HG03097 (cell line): ENCODE data around the gene RTEL1.

Experiments
- ATAC-seq: cut with Tn5 transposase; IDR thresholded peaks from one replicate; pipeline ENCODE4 v1.9.1; 2021; ENCODE audit not compliant: unreplicated experiment, low FRiP score

The RTEL1 gene

DNA sequence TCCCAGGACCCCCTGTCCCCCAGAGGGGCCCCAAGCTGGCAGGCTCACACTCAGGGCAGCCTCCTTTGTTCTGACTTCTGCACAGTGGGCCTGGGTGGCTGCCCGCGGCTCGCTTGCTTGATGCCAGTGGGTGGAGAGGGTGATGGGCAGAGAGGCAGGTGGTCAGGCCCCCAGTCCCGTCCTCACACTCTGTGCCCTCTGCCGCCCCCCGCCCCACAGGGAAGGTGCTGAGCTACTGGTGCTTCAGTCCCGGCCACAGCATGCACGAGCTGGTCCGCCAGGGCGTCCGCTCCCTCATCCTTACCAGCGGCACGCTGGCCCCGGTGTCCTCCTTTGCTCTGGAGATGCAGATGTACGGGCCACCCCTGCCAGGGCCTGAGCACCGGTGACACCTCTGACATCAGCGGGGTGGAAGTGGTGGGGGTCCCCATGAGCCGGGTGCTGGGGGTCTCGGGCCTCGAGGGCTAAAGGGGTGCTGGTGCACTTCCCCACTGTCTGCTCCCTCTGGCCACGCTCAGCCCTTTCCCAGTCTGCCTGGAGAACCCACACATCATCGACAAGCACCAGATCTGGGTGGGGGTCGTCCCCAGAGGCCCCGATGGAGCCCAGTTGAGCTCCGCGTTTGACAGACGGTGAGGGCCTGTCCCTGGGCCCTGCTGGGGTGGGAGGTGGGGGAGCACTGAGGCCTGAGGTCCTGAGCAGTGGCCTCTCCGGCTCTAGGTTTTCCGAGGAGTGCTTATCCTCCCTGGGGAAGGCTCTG, 29.5 kb downstream of the RTEL1 start:
- no peak for ATAC-seq

- ATAC-seq, result no peak
Measured at GRCh38 chr20:63688228-63689045, 30.3 kb downstream of the RTEL1 start.

- no peak for ATAC-seq
Measured at GRCh38 chr20:63689046-63690002, 31.2 kb downstream of the RTEL1 start.

DNA sequence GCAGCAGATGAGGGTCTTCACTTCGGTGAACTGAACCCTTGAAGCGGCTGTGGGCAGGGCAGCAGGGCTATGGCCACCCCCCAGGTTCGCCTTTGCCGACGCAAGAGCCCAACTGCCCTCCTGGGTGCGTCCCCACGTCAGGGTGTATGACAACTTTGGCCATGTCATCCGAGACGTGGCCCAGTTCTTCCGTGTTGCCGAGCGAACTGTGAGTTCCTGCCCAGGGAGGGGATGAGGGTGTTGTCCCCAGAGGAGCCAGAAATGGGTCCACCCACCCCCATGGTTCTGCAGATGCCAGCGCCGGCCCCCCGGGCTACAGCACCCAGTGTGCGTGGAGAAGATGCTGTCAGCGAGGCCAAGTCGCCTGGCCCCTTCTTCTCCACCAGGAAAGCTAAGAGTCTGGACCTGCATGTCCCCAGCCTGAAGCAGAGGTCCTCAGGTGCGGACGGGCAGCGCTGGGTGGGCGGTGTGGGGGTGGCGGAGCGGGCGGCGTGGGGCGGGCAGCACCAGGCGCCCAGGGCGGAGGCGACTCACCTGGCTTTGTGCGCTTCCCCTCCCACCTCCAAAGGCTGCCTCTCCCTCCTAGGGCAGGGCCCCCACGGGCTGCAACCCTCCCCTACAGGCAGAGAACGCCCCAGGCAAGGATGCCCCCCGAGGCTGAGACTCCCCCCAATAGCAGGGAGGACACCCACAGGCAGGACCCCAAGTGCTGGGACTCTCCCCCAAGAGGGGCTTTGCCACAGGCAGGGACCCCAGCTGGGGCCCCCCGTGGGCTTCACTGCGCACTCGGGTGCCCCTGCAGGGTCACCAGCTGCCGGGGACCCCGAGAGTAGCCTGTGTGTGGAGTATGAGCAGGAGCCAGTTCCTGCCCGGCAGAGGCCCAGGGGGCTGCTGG, 32.1 kb downstream of the RTEL1 start:
- no peak for ATAC-seq

DNA sequence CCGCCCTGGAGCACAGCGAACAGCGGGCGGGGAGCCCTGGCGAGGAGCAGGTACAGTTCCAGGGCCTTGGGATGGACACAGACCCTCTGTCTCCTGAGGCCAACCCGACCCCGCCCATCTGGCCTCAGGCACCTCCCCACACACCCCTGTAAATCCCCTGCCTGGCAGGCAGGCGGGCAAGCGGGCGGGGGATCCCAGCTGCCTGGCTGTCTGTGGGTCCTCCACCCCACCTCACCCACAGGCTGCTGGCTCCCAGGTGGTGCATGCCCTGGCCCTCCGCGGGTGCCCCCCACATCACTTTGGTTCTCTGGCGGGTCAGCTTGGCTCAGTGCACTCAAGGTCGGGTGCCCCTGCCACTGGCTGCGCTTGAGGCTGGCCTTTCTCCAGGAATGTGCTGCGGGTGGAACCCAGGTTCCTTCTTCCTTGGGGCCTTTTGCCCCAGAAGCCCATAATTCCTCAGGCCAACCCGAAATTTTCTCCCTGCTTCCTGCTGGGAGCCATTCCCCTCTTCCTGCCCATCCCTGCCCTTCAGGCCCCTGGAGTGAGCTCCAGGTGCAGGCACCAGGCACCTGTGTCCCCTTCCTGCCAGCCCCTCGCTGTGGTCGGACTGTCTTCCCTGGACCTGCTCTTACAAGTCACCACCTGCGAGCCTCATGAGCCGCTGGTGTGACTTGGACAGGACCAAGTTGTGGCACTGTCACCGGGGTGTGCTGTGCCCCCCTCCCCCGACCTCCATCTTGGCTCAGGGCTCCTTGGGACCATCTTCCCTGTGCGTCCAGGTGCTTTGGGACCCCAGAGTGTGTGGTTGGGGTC, 33.0 kb downstream of the RTEL1 start:
- ATAC-seq, result no peak

DNA sequence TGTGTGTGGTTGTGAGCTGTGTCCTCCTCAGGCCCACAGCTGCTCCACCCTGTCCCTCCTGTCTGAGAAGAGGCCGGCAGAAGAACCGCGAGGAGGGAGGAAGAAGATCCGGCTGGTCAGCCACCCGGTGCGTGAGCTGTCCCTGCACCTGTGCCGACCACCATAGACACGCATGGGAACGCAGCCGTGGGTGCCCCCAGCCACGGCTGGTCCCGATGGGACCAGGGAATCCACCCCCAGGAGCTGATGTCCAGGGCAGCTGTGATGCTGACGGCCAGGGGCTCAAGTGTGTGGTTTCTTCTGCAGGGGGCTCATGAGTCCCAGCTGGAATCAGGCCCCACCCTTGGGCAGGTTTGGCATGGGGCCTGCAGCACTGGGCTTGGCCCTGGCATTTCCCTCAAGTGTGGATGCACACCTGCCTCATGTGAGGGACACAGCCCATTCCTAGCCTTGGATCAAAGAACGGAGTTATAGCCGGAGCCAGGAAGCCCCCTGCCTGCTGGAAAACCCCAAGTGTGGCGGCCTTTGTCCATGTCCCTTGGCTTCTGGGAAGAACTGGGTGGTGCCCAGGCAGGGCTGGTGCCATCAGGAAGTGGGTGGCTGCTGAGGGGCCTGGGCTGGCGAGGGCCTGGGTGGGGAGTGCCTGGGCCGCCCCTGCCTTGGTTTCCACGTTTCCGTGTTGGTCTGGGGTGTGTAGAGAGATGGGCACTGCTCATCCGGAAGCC, 33.8 kb downstream of the RTEL1 start:
- no peak for ATAC-seq

DNA sequence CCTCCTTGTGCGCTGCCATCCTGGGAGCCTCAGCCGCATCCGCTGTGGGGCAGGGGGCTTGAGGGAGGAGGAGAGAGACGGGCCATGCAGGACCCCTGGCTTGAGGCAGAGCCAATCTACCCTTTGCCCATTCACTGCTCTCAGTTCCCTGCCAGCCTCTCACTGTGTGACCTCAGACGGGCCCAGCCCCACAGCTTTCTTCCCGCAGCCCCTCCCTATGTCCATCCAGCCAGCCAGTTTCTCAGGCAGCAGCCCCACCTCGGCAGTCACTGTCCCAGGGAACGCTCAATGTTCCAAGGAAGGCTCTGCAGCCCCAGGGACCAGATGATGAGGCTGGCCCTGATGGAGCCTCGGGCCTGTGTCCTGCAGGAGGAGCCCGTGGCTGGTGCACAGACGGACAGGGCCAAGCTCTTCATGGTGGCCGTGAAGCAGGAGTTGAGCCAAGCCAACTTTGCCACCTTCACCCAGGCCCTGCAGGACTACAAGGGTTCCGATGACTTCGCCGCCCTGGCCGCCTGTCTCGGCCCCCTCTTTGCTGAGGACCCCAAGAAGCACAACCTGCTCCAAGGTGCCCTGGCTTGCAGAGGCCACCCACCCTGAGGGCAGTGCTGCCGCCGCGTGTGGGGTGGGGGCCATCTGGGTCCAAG, 34.4 kb downstream of the RTEL1 start:
- ATAC-seq, result no peak

GRCh38 chr20:63693083-63693732, 35.1 kb downstream of the RTEL1 start:
- ATAC-seq, result no peak

- no peak for ATAC-seq
Measured at GRCh38 chr20:63693733-63694583, 35.8 kb downstream of the RTEL1 start.

DNA sequence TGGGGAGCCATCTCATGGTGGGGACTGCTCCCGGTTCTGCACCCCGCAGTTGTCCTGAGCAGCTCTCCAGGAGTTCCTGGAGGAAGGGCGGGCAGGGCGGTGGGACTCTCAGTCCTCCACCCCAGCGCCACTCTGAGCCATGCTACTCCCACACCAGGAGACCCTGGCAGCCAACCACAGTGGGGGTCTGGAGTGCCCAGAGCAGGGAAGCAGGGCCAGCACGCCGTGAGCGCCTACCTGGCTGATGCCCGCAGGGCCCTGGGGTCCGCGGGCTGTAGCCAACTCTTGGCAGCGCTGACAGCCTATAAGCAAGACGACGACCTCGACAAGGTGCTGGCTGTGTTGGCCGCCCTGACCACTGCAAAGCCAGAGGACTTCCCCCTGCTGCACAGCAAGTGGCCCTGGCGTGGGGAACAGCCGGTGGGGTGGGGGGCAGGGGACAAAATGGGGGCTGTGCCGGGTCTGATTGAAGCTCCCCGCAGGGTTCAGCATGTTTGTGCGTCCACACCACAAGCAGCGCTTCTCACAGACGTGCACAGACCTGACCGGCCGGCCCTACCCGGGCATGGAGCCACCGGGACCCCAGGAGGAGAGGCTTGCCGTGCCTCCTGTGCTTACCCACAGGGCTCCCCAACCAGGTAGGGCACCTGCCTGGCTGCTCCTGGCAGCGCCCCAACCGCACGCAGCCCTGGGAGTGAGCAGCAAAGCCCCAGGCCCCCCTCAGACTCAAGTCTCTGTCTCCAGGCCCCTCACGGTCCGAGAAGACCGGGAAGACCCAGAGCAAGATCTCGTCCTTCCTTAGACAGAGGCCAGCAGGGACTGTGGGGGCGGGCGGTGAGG, 36.7 kb downstream of the RTEL1 start:
- no peak for ATAC-seq

DNA sequence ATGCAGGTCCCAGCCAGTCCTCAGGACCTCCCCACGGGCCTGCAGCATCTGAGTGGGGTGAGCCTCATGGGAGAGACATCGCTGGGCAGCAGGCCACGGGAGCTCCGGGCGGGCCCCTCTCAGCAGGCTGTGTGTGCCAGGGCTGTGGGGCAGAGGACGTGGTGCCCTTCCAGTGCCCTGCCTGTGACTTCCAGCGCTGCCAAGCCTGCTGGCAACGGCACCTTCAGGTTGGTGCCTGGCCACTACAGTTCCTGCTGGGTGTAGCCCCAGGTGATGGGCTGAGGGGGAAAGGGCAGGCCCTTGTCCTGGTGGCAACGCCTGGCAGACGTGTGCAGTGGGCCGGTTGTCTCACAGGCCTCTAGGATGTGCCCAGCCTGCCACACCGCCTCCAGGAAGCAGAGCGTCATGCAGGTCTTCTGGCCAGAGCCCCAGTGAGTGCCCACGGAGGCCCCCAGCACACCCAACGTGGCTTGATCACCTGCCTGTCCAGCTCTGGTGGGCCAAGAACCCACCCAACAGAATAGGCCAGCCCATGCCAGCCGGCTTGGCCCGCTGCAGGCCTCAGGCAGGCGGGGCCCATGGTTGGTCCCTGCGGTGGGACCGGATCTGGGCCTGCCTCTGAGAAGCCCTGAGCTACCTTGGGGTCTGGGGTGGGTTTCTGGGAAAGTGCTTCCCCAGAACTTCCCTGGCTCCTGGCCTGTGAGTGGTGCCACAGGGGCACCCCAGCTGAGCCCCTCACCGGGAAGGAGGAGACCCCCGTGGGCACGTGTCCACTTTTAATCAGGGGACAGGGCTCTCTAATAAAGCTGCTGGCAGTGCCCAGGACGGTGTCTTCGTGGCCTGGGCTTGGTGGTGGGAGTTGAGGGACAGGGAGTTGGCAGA, 37.6 kb downstream of the RTEL1 start:
- ATAC-seq, result no peak

- no peak for ATAC-seq
Measured at GRCh38 chr20:63696306-63696627, 38.2 kb downstream of the RTEL1 start.

DNA sequence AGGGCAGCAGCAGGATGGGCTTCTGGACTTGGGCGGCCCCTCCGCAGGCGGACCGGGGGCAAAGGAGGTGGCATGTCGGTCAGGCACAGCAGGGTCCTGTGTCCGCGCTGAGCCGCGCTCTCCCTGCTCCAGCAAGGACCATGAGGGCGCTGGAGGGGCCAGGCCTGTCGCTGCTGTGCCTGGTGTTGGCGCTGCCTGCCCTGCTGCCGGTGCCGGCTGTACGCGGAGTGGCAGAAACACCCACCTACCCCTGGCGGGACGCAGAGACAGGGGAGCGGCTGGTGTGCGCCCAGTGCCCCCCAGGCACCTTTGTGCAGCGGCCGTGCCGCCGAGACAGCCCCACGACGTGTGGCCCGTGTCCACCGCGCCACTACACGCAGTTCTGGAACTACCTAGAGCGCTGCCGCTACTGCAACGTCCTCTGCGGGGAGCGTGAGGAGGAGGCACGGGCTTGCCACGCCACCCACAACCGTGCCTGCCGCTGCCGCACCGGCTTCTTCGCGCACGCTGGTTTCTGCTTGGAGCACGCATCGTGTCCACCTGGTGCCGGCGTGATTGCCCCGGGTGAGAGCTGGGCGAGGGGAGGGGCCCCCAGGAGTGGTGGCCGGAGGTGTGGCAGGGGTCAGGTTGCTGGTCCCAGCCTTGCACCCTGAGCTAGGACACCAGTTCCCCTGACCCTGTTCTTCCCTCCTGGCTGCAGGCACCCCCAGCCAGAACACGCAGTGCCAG, 38.7 kb downstream of the RTEL1 start, which contains the start of gene TNFRSF6B:
Gene TNFRSF6B, plus strand, starts transcription at position 25 of the 729 bp plus-strand sequence. Its CDS starts 116 bp downstream, at position 141.
- no peak for ATAC-seq

DNA sequence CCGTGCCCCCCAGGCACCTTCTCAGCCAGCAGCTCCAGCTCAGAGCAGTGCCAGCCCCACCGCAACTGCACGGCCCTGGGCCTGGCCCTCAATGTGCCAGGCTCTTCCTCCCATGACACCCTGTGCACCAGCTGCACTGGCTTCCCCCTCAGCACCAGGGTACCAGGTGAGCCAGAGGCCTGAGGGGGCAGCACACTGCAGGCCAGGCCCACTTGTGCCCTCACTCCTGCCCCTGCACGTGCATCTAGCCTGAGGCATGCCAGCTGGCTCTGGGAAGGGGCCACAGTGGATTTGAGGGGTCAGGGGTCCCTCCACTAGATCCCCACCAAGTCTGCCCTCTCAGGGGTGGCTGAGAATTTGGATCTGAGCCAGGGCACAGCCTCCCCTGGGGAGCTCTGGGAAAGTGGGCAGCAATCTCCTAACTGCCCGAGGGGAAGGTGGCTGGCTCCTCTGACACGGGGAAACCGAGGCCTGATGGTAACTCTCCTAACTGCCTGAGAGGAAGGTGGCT, 39.3 kb downstream of the RTEL1 start:
- no peak for ATAC-seq
